Midbrain (tissue), 1 donor: ENCODE measurements around the gene FADS2.

Experiments
- DNase-seq: peaks from one replicate; lab custom pipeline; 2025; lab: John Stamatoyannopoulos, UW

The FADS2 gene

DNA sequence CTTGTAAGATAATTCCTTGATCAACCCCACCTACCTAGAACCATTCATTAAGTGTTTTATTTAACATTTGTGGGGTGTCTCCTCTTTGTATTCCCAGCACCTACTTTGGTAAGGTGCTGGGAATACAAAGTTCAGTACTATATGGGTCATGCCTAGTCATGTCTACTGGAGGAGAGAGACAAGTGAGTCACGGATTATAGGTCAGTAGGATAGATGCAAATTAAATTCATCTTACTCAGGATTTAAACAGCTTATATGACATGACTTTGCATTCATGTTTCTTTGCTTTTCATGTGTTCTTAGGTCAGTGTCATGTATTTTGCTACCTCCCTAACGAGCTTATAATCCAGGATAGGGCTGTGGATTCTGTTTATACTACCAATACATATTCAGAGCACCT, 7.9 kb upstream of the FADS2 start:
- DNase-seq: no peak

GRCh38 chr11:61826930-61827570, 1.1 kb upstream of the FADS2 start:
- DNase-seq: peak; percentile 70

- DNase-seq: no peak
Measured at GRCh38 chr11:61828379-61828628, 204 bp downstream of the FADS2 start.

DNA sequence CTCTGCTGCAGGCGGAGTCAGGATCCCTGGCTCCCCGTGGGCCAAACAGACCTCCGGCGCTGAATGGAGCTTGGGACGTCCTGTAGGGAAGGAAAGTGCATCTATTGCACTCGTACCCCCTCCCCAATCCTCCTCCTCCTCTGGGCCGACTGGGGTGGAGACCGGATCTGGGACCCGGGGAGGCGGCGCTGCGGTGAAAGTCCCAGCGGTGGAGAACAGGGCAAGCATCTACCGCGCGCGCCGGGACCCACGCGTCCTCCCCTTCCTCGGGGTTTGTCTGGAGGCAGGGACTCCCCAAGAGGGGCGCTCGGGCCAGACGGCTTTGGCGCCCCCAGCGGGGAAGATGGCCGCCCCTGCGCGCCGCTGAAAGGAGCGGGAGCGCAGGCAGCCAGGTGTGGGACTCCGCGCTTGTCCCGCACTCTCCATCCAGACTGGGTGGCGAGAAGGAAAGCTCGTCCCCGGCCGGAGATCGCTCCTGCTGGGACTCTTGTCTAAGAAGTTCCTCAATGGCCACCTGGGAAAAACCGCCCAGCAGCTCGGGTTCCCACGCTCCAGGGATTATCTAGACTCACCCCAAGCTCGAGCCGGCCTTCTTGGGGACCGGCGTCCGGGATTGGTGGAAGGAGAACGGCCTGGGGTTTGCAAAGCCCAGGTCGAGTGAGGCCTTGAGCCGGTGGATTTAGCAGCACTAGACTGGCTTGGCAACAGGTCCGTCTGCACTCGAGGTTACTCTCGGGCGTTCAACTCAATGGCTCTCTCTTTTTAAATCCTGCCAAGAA, 718 bp downstream of the FADS2 start:
- peak; percentile 48 for DNase-seq

DNA sequence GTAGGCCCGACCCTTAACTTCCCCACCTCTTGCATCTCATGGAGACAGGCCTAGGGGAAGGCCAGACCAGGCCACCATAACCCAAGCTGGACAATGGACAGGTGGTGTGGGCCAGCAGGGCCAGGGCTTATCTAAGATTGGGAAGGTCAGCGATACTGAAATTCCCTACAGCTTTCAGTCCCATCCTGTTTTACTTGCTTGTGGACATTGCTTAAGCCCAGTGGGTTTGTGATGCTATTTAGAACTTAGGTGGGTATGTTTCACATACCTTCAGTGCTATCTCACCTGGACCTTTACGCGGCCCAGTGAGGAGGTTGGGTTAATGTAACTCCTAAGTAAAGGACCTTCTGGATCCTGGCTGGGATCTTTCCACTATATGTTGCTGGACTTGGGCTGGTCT, 1.7 kb downstream of the FADS2 start:
- DNase-seq: no peak

GRCh38 chr11:61830237-61831105, 2.4 kb downstream of the FADS2 start:
- DNase-seq: no peak

DNA sequence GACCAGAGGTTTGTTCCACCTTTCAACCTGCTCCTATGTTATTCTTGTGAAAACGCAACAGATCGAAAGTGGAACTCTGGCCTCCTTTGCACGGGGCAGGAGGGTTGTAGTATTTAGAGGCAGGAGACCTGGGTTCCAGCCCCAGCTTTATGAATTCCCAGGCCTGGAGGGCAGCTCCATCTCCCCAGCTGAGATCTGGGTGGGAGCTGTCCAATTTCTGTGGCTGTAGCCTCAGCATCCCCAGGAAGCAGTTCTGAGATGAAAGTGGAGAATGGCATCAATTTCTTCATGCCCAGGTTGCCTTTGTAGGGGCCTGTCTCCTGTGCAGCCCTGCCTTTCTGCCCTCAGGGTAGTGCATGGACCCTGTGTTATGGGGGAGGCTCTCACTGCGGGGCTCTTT, 4.1 kb downstream of the FADS2 start:
- DNase-seq: no peak

- DNase-seq: no peak
Measured at GRCh38 chr11:61832754-61833153, 4.7 kb downstream of the FADS2 start.

DNA sequence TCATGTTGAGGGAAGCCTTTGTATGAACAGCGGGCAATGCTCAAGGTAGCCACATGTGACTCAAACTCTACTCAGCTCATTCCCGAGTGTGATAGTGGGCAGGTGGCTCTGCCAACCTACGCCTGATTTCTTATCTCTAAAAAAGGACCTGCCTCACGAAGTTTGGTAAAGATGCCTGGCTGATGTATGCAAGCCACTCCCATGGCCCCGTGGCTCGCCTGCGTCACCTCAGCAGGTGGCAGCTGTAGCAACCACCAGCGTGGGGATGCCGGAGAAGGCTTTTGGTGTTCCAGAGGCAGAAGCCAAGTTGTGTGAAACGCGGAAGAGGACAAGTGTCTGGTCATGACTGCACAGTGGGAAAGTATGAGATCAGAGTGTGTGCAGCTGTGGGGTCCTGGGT, 5.4 kb downstream of the FADS2 start:
- no peak for DNase-seq

- DNase-seq: no peak
Measured at GRCh38 chr11:61833926-61834277, 5.8 kb downstream of the FADS2 start.

- peak; percentile 44 for DNase-seq
Measured at GRCh38 chr11:61834278-61835048, 6.4 kb downstream of the FADS2 start.

- DNase-seq: no peak
Measured at GRCh38 chr11:61836193-61836592, 8.1 kb downstream of the FADS2 start.

- DNase-seq: no peak
Measured at GRCh38 chr11:61837411-61838005, 9.4 kb downstream of the FADS2 start.

DNA sequence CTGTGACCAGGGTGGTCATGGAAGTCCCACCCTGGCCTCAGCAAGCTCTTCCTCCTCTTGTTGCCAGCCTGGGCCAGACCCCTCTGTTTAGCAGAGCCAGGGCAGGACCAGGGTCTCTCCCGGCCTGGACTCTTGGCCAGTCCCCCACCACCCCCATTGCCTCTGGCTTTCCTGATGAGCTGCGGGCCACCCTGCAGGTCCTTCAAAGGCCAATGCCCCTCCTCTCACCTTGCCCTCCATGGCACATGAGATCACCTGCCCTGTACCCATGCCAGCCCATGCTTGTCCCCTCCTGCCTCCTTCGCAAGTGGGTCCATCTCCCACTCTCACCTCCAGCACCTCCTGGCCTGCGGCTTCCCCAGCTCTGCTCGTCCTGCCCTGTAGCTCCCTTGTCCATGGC, 10.4 kb downstream of the FADS2 start:
- DNase-seq: no peak

GRCh38 chr11:61838921-61839320, 10.8 kb downstream of the FADS2 start:
- no peak for DNase-seq

DNA sequence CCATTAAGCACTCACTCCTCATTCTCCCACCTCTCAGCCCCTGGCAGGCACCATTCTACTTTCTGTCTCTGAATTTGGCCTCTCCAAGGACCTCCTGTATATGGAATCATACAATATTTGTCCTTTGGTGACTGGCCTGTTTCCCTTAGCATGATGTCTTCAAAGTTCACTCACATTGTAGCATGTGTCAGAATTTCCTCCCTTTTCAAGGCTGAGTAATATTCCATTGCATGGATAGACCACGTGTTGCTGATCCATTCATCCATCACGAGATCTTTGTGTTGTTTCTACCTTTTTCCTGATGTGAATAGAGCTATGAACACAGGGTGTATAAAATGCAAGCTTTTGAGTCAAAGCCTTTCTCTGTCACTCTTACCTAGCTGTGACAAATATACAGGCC, 11.6 kb downstream of the FADS2 start:
- no peak for DNase-seq

DNA sequence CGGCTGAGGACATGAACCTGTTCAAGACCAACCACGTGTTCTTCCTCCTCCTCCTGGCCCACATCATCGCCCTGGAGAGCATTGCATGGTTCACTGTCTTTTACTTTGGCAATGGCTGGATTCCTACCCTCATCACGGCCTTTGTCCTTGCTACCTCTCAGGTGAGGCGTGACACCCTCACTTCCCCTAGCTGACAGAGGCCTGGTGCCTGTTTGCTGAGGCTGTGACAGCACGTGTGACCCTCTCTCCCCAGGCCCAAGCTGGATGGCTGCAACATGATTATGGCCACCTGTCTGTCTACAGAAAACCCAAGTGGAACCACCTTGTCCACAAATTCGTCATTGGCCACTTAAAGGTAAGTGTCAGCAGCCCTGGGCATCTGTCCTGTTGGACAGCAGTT, 12.3 kb downstream of the FADS2 start:
- DNase-seq: no peak

DNA sequence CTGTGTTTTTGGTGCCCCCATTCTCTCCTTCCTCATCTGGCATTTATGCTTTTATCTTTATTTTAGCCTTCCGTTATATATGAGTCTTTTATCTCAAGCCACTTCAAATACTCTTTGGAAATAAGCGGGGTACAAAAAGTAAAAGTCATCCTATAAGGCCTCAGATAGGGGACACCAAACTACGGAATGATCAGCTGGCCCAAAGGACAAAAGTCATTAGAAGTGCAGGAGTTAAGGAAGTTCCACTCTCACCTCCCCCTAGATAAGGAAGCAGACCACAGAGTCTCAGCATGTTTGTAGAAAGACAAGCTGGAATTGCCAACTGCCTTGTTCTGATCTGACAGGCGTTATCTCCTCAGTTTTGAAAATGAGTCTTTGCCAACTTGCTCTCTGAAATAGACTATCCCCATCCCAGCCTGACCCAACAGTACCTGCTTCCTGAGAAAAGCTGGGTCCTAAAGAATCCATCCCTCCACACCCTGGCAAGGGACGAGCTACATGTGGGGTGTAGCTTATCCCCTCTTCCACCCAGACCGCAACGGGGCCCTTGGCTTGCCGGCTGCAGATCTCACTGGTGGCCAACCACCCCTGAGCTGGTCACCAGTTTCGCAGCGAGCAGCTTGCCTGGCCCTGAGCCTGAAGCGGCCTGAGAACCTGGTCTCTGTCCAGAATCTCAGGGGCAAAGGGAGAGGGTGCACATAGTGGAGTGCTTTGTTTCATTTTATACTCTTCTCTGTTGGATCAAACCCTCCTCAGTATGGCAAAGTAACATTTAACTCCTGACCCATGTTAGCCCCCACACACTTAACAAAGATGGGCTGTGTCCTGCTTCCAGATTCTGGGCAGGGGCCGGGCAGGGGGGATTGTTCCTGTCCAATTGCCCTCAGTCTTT, 13.8 kb downstream of the FADS2 start:
- peak; percentile 60 for DNase-seq

GRCh38 chr11:61842528-61842820, 14.4 kb downstream of the FADS2 start:
- DNase-seq: no peak

DNA sequence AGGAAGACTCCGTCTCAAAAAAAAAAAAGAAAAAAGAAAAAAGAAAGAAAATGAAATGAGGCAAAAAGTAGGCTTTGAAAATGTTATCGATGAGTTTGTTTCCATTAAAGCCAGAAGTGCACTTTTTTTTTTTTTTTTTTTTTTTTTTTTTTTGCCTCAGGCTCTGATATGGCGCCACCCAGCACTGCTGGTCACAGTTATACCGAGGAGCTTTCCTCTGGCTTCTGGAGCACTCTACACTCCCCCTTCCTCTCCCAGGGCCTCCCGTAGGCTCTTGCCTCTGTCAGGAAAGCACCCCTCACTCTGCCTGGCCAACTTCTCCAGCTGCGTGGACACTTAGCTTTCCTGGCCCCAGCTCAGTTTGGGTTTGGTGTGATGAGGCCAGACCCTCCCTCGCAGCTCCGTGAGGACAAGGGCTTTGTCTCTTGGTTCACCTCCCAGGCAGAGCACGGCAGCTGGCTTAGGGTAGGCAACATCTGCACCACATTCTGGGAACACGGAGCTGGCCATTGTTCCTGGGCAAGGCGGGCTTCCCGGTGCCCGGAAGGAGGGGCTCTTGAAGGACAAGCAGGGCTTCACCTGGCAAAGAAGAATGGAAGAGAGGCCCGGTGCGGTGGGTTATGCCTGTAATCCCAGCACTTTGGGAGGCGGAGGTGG, 16.9 kb downstream of the FADS2 start:
- DNase-seq: no peak
